C4-2B (cell line): ENCODE measurements around the gene ZNF418.

Experiments used
- ZFX ChIP-seq: fragments of 450-650 bp; IDR thresholded peaks from 2 replicates; pipeline ENCODE4 v1.6.1; 2017
- TF ChIP-seq, protein P1 (sequence below): fragments of 450-650 bp; conservative IDR thresholded peaks from 2 replicates; pipeline ENCODE4 v1.5.1; 2017; ENCODE audit warnings: mild to moderate bottlenecking

DNA sequence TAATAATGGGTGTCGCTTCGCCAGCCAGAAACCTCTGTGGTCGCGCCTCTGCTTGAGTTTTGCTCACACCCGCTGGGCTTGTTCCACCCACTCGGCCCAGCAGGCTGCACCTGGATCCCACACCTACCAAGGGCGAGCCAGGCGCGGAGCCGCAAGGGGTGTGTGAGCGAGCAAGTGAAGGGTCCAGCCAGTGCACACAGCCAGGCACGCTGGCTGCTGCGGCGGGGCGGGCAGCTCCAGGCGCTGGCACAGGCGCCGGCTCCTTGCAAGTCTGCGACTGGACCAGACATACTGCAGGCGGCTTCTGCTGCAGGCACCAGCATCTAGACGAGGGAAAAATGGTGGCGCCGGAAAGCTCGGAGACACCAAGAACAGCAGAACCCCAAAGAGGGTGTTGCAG, 14.1 kb upstream of the ZNF418 start:
- TF ChIP-seq, protein P1, sequence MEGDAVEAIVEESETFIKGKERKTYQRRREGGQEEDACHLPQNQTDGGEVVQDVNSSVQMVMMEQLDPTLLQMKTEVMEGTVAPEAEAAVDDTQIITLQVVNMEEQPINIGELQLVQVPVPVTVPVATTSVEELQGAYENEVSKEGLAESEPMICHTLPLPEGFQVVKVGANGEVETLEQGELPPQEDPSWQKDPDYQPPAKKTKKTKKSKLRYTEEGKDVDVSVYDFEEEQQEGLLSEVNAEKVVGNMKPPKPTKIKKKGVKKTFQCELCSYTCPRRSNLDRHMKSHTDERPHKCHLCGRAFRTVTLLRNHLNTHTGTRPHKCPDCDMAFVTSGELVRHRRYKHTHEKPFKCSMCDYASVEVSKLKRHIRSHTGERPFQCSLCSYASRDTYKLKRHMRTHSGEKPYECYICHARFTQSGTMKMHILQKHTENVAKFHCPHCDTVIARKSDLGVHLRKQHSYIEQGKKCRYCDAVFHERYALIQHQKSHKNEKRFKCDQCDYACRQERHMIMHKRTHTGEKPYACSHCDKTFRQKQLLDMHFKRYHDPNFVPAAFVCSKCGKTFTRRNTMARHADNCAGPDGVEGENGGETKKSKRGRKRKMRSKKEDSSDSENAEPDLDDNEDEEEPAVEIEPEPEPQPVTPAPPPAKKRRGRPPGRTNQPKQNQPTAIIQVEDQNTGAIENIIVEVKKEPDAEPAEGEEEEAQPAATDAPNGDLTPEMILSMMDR: no peak
- TF ChIP-seq ZFX: no peak
